ENCODE results near the gene SLC12A1. TPM values are rescaled to one million over a fixed set of nuclear protein-coding genes. Genes with fewer than 3 reads are reported as not detected.

The SLC12A1 gene
- total RNA-seq, 2 donors from 2014 or later: 0.68 to 0.85 TPM

DNA sequence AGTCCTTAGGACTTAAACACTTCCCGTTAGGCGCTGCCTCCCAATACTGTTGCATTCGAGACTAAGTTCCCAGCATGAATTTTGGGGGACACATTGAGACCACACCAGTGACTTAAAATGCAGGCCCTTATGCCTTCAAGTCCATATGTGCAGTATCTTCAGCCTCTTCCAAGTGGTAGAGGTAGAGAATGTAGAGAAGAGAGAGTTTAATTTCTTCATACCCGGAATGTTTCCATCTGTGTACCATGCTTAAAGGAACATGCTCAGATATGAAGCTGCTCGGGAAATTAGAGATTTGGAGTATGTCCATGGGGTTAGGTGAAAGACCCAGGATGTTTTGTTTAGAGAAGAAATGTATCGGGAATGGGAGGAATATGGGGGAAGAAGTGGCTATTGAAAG, 137.8 kb downstream of the SLC12A1 start:
- ATAC-seq (ENCODE audit: insufficient number of reproducible peaks, low FRiP score, low read depth) (no peak), DNase-seq (ENCODE audit: low spot score) (no peak)
- Histone ChIP-seq H3K9me3 (no peaks in the 10 kb centered on the region), H3K4me1 (ENCODE audit: control insufficient read depth in 1 of 2, low read depth in 2 of 2) (no peaks in the 10 kb centered on the region), H3K36me3 (peaks cover 10% of the 10 kb centered on the region), H3K4me3 (no peak overlapping the region), H3K27ac (no peak overlapping the region), H3K27me3 (replicated peaks; ENCODE audit: insufficient read depth) (no peaks in the 10 kb centered on the region)
- TF ChIP-seq, protein P1, sequence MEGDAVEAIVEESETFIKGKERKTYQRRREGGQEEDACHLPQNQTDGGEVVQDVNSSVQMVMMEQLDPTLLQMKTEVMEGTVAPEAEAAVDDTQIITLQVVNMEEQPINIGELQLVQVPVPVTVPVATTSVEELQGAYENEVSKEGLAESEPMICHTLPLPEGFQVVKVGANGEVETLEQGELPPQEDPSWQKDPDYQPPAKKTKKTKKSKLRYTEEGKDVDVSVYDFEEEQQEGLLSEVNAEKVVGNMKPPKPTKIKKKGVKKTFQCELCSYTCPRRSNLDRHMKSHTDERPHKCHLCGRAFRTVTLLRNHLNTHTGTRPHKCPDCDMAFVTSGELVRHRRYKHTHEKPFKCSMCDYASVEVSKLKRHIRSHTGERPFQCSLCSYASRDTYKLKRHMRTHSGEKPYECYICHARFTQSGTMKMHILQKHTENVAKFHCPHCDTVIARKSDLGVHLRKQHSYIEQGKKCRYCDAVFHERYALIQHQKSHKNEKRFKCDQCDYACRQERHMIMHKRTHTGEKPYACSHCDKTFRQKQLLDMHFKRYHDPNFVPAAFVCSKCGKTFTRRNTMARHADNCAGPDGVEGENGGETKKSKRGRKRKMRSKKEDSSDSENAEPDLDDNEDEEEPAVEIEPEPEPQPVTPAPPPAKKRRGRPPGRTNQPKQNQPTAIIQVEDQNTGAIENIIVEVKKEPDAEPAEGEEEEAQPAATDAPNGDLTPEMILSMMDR (IDR thresholded peaks at IDR 0.05): no peak

DNA sequence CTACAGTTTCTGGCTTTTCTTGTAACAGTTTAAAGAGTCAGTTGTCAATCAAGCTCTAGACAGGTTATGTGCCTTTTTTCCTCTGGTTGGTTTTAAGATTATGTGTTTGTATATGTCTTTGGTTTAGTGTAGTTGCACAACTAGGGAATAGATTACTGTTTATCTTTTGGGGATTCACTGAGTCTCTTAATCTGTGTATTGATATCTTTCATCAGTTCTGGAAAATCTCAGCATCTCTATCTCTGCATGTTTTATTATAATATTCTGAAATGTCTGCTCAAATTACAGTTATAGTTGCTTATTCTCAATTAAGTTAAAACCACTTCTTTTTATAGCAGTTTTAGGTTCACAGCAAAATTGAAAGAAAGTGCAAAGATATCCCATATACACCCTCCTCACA, 139.4 kb downstream of the SLC12A1 start:
- TF ChIP-seq, protein P1 (IDR thresholded peaks at IDR 0.05): no peak
- DNase-seq (ENCODE audit: low spot score): no peak
- no peak overlapping the region for H3K27ac ChIP-seq
- no peaks in the 10 kb centered on the region for H3K4me1 ChIP-seq (ENCODE audit: control insufficient read depth in 1 of 2, low read depth in 2 of 2)
- no peaks in the 10 kb centered on the region for H3K9me3 ChIP-seq
- H3K36me3 ChIP-seq: peaks cover 8% of the 10 kb centered on the region
- no peak for ATAC-seq (ENCODE audit: insufficient number of reproducible peaks, low FRiP score, low read depth)
- H3K27me3 ChIP-seq (replicated peaks; ENCODE audit: insufficient read depth): no peaks in the 10 kb centered on the region
- no peak overlapping the region for H3K4me3 ChIP-seq

DNA sequence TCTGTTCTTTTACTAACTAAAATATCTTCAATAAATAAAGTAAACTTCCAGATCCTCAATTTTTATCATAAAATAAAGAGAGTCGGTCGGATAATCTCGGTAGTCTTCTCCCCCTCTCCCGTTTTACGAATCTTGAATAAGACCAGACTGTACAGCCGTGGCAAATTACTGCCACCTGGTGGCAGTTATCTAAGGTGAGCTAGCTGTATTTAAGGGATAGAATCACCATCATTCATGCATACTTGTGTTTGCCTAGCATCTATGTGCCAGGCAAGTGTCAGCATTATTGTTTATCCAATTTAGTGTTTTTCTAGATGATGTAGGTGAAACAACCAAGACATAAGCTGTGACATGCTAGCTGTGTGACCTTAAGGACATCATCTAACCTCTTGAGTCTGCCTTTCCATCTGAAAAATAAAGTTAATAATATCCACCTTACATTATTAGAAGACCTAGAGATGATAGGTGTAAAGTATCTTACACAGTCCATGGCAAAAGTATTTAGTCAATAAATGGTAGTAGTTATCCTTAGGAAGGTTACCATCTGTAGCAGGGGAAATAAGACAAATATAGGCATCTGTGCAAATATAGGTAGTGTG, 146.5 kb downstream of the SLC12A1 start:
- Histone ChIP-seq H3K36me3 (no peaks in the 10 kb centered on the region), H3K4me1 (ENCODE audit: control insufficient read depth in 1 of 2, low read depth in 2 of 2) (peaks cover 0 to 16% of the 10 kb centered on the region in 2 donors), H3K27me3 (replicated peaks; ENCODE audit: insufficient read depth) (no peaks in the 10 kb centered on the region), H3K4me3 (no peak overlapping the region), H3K27ac (no peak overlapping the region), H3K9me3 (no peaks in the 10 kb centered on the region)
- ATAC-seq (ENCODE audit: insufficient number of reproducible peaks, low FRiP score, low read depth): peak; percentile 72
- TF ChIP-seq, protein P1 (IDR thresholded peaks at IDR 0.05): peak; percentile 82
- DNase-seq (ENCODE audit: low spot score): no peak

Other genes starting within 250 kb of the SLC12A1 start
- gene SLC24A5, start 85.3 kb upstream of the SLC12A1 start, total RNA-seq: not detected
- gene MYEF2, start 28.0 kb upstream of the SLC12A1 start, total RNA-seq: 100 to 1,000 TPM in 1 of 2 donors, 10 to 100 TPM in 1; 63.5 to 168 TPM
- gene CTXN2, start 14.6 kb upstream of the SLC12A1 start, total RNA-seq: not detected
- 100 to 1,000 TPM in 1 of 2 donors, 10 to 100 TPM in 1; 50.7 to 106 TPM for gene DUT, start 125.1 kb downstream of the SLC12A1 start, total RNA-seq